GM21825 (cell line): ENCODE results near the gene MACO1.
"Not testable (repeated sequence)": the region's sequence is repeated elsewhere in the genome, so short reads cannot be mapped to it uniquely, and the experiment has no call there.

Experiments
- ATAC-seq: cut with Tn5 transposase; IDR thresholded peaks from one replicate; pipeline ENCODE4 v1.9.1; 2021; ENCODE audit warnings: mild to moderate bottlenecking, moderate library complexity; ENCODE audit not compliant: unreplicated experiment

Gene MACO1

DNA sequence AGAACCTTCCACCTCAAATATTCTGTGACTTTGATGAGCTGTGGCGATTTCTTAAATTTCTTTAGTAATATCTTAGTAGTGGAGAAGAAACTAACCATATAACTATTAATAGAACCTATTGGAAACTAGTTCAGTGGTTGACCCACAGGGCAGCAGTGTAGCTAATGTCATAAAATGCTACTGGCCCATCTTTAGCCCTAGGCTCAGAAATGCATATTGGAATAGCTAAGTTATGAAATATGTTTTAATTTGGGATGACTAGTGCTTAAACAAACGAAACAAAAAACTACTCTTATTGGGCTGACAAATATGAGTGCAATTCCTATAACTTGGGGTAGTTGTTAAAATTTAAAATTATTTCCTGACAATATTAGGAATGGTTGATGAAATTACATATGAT lies 20.2 kb downstream of the MACO1 start:
- no peak for ATAC-seq

DNA sequence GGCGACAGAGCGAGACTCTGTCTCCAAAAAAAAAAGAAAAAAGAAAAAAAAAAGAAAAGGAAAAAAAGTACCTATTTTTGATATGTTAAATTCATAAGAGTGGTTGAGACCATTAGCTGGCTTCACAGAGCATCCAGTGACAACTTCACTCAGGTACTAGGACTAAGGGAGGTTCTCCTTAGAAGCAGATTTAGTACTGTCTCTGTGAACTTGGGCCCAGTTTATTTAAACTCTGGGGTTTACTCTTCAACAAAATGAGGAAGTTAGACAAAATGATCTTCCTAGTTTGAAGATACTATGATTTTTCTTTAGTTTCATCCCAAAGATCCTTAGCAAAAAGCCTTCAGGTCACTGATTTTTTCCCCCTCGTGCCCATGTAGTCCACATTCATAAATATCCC lies 21.2 kb downstream of the MACO1 start:
- ATAC-seq = no peak

GRCh38 chr1:25456502-25456901 lies 25.8 kb downstream of the MACO1 start:
- ATAC-seq = no peak

DNA sequence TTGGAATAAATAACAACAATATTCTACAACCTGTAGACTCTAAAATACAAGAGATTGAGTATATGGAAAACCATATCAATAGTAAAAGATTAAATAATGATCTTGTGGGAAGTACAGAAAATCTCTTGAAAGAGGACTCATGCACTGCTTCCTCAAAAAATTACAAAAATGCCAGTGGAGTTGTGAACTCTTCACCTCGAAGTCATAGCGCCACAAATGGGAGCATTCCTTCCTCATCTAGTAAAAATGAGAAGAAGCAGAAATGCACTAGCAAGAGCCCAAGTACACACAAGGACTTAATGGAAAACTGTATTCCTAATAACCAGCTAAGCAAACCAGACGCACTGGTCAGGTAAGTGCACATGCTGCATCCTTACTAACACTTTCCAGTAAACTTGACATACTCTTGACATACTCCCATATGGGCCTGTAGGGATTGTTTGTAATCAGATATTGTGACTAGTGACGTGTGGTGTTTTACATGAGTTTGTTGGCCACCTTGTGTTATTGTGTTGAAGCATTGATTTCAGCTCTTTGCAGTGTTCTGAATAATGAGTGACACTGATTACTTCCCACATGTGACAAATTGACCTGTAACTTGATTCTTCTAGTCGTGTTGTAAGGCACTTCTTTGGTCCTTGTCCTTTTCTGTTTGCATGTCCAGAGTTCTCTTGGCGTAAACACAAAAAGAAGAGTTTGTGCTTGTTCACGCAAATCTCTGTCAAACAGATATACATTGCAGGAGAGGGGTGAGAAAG lies 28.0 kb downstream of the MACO1 start:
- ATAC-seq = no peak

- no peak for ATAC-seq
Observed at GRCh38 chr1:25460020-25460419, 29.3 kb downstream of the MACO1 start.

DNA sequence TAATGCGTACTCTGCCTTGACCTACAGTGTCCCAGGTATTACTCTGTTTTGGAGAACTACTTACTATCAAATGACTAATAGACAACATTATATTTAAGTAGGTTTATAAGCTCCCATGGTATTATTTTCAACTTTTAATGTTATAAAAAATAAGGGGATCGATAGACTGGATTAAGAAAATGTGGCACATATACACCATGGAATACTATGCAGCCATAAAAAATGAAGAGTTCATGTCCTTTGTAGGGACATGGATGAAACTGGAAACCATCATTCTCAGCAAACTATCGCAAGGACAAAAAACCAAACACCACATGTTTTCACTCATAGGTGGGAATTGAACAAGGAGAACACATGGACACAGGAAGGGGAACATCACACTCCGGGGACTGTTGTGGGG lies 30.1 kb downstream of the MACO1 start:
- not testable (repeated sequence) for ATAC-seq

- ATAC-seq = no peak
Observed at GRCh38 chr1:25461849-25462248, 31.2 kb downstream of the MACO1 start.

- ATAC-seq = no peak
Observed at GRCh38 chr1:25462732-25463131, 32.0 kb downstream of the MACO1 start.

DNA sequence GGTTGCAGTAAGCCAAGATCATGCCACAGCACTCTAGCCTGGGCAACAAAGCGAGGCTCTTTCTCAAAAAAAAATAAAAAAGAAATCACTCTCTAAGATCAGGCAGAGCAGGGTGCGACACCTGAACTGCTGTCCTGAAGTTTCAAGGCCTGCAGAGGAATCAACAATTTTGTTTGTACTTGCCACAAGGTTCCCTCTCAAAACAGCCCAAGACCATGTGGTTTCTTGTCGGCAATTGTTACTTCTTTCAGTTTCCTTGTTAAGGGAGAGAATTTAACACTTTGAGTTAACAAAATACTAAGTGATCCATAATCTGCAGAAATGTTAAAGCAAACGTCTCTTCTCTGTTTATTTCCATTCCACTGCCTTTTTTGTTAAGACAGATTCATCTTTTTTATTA lies 36.5 kb downstream of the MACO1 start:
- no peak for ATAC-seq

DNA sequence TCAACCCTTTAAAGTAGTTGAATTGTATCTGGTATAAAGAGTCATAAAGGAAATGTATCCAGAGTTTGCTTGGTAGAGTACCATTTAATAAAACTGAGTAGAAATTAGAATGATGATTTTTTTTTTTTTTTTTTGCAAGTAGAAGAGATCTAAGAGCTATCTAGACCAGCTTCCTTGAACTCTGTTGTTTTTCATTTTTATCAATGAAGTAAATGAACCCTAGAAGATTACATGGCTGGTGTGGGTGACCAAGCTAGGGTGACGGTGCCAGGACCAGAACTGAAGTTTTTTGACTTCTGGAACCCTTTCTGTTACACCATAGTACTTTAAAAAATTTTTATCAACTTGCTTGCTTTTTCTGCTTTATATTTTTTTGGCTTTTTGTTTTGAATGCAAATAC lies 36.9 kb downstream of the MACO1 start:
- no peak for ATAC-seq

DNA sequence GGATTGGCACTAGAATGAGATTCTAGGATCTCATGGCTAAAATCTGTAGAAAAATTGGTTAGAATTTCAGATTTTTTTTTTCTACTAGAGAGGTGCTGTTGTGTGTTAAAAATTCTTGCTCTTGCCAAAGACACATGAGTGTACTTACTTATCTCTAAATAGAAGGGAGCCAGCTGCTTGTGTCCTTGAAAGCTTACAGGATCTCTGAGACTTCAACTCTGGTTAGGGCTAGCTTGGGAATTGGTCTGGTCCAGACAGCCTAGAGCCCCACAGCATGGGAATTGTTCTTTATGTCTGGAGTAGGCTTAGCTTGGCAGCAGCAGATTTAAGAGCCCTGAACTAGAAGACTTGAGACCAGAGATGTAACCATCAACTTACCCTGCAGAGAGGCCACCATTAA lies 37.3 kb downstream of the MACO1 start:
- no peak for ATAC-seq

- ATAC-seq = no peak
Observed at GRCh38 chr1:25469177-25469576, 38.5 kb downstream of the MACO1 start.

DNA sequence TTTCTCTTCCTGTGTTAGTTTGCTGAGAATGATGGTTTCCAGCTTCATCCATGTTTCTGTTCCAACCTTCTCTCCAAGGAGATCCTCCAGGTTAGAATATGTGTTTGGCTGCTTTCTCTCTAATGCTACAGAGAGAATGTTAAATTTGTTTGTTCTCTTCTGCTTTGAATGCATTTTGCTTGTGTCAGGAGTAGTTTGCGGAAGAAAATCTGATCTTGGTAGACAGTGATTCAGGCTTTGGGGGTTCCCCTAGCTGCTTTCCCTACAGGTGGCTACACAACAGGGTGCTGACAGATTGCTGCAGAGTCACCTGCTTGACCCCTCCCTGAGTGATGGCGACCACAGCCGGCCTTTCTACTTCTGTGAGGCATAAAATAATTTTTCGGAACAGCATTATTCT lies 41.8 kb downstream of the MACO1 start:
- no peak for ATAC-seq

DNA sequence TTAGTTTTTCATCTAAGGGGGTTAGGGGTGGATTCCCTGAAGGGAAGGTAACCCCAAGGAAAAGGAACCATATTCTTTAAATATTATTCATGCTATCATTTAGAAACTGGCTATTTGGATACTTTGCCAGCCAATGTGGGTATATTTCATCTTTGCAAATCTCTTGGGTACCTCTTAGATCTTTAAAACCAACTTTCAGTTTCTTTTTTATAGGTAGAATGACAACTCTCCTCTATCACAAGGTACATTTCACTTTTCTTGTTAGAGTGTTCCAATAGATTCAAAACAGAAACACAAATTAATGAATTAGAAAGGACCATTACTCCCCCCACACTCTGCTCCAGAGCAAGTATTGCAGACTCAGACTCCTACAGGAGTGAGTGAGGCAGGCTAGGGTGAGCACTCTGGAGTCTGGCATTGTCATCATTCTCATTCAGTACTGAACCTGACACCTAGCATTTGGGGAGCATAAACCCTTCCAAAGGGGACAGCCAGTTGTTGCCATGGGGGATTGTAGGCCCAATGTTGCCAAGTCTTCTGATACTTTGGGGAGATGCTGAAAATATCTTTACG lies 43.0 kb downstream of the MACO1 start:
- no peak for ATAC-seq

- ATAC-seq = no peak
Observed at GRCh38 chr1:25474439-25475047, 43.8 kb downstream of the MACO1 start.

DNA sequence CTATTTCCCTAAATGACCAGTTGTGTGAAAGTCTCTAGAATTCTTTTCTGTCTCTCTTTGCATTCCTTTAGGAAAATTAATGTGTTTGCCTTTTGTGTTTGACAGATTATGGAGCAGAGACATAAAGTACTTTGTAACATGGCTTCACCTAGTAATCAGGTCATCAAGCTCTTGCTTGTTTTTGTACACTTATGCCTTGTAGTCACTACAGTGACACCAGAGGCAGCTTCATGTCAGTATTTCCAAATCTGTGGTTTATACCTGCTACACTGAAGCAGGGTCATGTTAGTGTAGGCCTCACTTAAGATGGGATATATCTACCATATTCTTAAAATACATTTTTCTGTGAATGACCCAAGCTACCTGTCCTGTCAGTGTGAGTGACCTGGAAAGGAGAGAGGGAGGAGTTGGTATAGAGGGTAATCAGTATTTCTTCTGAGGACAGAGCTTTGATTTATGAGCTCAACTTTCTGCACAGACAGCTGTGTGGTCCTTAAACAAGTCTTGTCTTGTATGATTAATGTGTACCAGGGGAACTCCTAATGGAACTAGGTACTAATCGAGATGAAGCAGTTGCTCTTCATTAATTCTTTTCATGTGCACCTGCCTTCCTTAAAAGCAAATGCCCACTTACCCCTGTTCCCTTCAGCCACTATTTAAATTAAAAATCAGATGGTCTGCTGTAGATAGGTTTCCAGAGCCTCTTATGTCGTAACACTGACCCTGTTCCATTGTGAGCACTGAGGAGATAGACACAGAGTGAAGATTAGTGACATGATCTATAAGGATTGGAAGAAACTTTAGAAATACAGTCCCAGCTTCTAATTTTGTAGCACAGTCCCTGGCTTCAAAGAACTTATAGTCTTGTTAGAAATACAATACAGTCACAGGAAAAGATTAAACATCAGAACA lies 45.7 kb downstream of the MACO1 start:
- ATAC-seq = no peak

DNA sequence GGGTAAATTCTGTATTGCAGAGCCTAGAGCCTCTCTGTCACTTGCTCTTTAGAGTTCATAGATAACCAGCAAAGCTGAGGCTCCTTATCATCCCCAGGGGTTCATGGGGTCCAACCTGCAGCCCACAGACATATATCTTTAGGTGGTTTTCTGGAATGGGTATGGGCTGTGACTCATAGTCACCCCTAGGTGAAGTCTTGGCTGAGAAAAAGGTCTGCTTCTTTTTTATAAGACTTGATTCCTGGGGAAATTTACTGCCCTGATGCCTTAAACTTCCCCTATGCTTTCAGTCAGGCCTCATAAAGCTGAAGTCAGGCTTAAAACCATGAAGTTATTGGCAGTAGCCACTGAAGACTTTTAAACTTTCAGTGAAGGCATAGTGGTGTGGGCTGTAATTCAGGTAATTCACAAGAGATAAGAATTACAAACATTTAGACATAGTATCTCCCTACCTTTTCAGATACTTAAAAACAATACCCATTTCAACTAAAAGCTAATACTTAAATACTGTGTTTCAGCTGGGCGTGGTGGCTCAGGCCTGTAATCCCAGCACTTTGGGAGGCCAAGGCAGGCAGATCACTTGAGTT lies 46.8 kb downstream of the MACO1 start:
- no peak for ATAC-seq

DNA sequence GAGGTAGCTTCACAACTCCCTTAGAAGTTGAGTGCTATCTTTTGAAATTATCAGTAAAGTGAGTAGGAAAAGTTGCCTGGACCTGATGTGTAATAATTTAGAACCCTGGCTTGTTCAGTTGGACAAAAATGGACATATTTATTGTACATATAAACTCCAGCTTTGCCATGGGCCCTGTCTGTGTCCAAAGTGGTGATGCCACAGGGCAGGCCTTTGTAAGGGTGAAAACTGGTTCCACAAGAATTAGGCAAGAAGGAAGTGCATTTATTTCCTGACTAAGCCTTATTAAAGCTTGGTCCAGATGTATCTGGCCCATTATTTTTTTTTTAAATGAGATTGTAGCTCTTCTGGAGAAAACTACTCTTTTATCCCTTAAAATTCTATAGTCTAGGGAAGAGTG lies 47.9 kb downstream of the MACO1 start:
- ATAC-seq = no peak

DNA sequence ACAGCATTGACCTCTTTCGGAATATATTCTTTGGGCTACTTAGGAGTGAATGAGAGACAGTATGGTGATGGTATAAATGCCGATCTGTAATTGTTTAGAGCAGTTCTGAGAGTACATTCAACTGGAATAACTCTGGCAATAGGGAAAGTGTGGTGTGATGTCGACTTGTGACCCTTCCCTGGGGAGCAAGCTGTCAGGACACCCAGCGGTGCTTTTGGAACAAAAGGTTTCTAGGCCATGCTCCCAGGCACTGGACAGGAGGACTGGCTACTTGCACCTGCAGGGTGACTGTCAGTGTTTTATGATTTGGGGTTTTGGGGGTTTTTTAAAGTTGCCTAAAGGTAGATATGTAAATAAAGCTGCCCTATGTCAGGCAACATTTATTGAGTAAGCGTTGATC lies 50.9 kb downstream of the MACO1 start:
- ATAC-seq = no peak

- no peak for ATAC-seq
Observed at GRCh38 chr1:25482211-25482610, 51.5 kb downstream of the MACO1 start.

- no peak for ATAC-seq
Observed at GRCh38 chr1:25484096-25484495, 53.4 kb downstream of the MACO1 start.
